GM19328 (cell line): ENCODE data around the gene PLEKHA4.

Source experiments
- ATAC-seq: cut with Tn5 transposase; IDR thresholded peaks from one replicate; pipeline ENCODE4 v1.9.1; 2021; ENCODE audit warnings: mild to moderate bottlenecking, moderate library complexity; ENCODE audit not compliant: unreplicated experiment

PLEKHA4 gene

GRCh38 chr19:48833049-48833448, 35.4 kb downstream of the PLEKHA4 start:
- ATAC-seq = no peak

- ATAC-seq = no peak
Observed at GRCh38 chr19:48830965-48831364, 37.5 kb downstream of the PLEKHA4 start.

- ATAC-seq = no peak
Observed at GRCh38 chr19:48830088-48830487, 38.3 kb downstream of the PLEKHA4 start.

- no peak for ATAC-seq
Observed at GRCh38 chr19:48826606-48827020, 41.8 kb downstream of the PLEKHA4 start.

- no peak for ATAC-seq
Observed at GRCh38 chr19:48822514-48822913, 45.9 kb downstream of the PLEKHA4 start.

GRCh38 chr19:48821633-48822032, 46.8 kb downstream of the PLEKHA4 start:
- ATAC-seq = no peak

GRCh38 chr19:48819366-48819816, 49.0 kb downstream of the PLEKHA4 start:
- no peak for ATAC-seq

GRCh38 chr19:48818234-48818820, 50.1 kb downstream of the PLEKHA4 start:
- ATAC-seq = no peak

- no peak for ATAC-seq
Observed at GRCh38 chr19:48817585-48818124, 50.8 kb downstream of the PLEKHA4 start.

- ATAC-seq = no peak
Observed at GRCh38 chr19:48815870-48816501, 52.4 kb downstream of the PLEKHA4 start.

GRCh38 chr19:48814895-48815294, 53.5 kb downstream of the PLEKHA4 start:
- ATAC-seq = no peak

- ATAC-seq = no peak
Observed at GRCh38 chr19:48813123-48813913, 55.1 kb downstream of the PLEKHA4 start.

- no peak for ATAC-seq
Observed at GRCh38 chr19:48812094-48812929, 56.1 kb downstream of the PLEKHA4 start.

- ATAC-seq = no peak
Observed at GRCh38 chr19:48810151-48810550, 58.3 kb downstream of the PLEKHA4 start.

- ATAC-seq = no peak
Observed at GRCh38 chr19:48807590-48808308, 60.7 kb downstream of the PLEKHA4 start.

- no peak for ATAC-seq
Observed at GRCh38 chr19:48806818-48807589, 61.4 kb downstream of the PLEKHA4 start.

GRCh38 chr19:48806518-48806817, 61.9 kb downstream of the PLEKHA4 start:
- ATAC-seq = no peak

- no peak for ATAC-seq
Observed at GRCh38 chr19:48805452-48805851, 63.0 kb downstream of the PLEKHA4 start.

GRCh38 chr19:48804496-48804895, 63.9 kb downstream of the PLEKHA4 start:
- ATAC-seq = no peak

- ATAC-seq = no peak
Observed at GRCh38 chr19:48802623-48803022, 65.8 kb downstream of the PLEKHA4 start.
